GM23338 (cell line): Measurements from ENCODE around the gene GHRH. TPM values are rescaled to one million over a fixed set of nuclear protein-coding genes. Genes with fewer than 3 reads are reported as not detected.

Experiments
- ATAC-seq: fragments of 200-7000 bp; cut with Tn5 transposase; 3 replicates; pipeline ENCODE4 v1.9.1; 2020
- DNase-seq: peaks from one replicate; pipeline ENCODE4 v3.0.0-alpha.2; 2015; ENCODE audit warnings: low spot score
- H2AFZ ChIP-seq: fragments of 200-600 bp; sonication (generic); 2 replicates; pipeline ENCODE4 v1.8.0; 2016; ENCODE audit warnings: antibody characterized with exemption, mild to moderate bottlenecking, moderate library complexity
- H3F3A ChIP-seq: fragments of 200-600 bp; sonication (generic); replicated peaks from 2 replicates; pipeline ENCODE4 v1.8.0; 2017; ENCODE audit warnings: antibody characterized with exemption, mixed run types, low read depth
- H3K27ac ChIP-seq: fragments of 200-600 bp; sonication (generic); 2 replicates; pipeline ENCODE4 v1.6.1; 2016; ENCODE audit warnings: low read depth
- H3K27me3 ChIP-seq: fragments of 200-600 bp; sonication (generic); 2 replicates; pipeline ENCODE4 v1.8.0; 2016; ENCODE audit warnings: mild to moderate bottlenecking, mixed run types, moderate library complexity; ENCODE audit not compliant: insufficient read depth
- H3K36me3 ChIP-seq: fragments of 200-600 bp; sonication (generic); 2 replicates; pipeline ENCODE4 v1.8.0; 2016; ENCODE audit warnings: mild to moderate bottlenecking; ENCODE audit not compliant: insufficient read depth
- H3K4me1 ChIP-seq: fragments of 200-600 bp; sonication (generic); 2 replicates; pipeline ENCODE4 v1.8.0; 2016; ENCODE audit warnings: mild to moderate bottlenecking, moderate library complexity; ENCODE audit not compliant: insufficient read depth
- H3K4me2 ChIP-seq: fragments of 200-600 bp; sonication (generic); 2 replicates; pipeline ENCODE4 v1.7.1; 2017; ENCODE audit warnings: mixed run types
- H3K4me3 ChIP-seq: fragments of 200-600 bp; sonication (generic); 2 replicates; pipeline ENCODE4 v1.6.1; 2016; ENCODE audit warnings: mixed run types
- H3K79me2 ChIP-seq: fragments of 200-600 bp; sonication (generic); replicated peaks from 2 replicates; pipeline ENCODE4 v1.8.0; 2017; ENCODE audit warnings: mild to moderate bottlenecking; ENCODE audit not compliant: insufficient read depth
- H3K9me2 ChIP-seq: fragments of 200-600 bp; sonication (generic); 2 replicates; pipeline ENCODE4 v1.8.0; 2017; ENCODE audit not compliant: insufficient read depth
- H4K20me1 ChIP-seq: fragments of 200-600 bp; sonication (generic); replicated peaks from 2 replicates; pipeline ENCODE4 v1.8.0; 2017; ENCODE audit warnings: mild to moderate bottlenecking; ENCODE audit not compliant: insufficient read depth
- H3K27ac Mint-ChIP-seq: 2 replicates; pipeline ENCODE4 v1.8.0; 2020; ENCODE audit warnings: inconsistent platforms, mild to moderate bottlenecking, moderate library complexity, mixed read lengths
- H3K27me3 Mint-ChIP-seq: 3 replicates; pipeline ENCODE4 v1.8.0; 2022; ENCODE audit warnings: low read depth, mild to moderate bottlenecking, moderate library complexity, mixed read lengths, inconsistent platforms; ENCODE audit not compliant: insufficient read depth, poor library complexity
- H3K36me3 Mint-ChIP-seq: 3 replicates; pipeline ENCODE4 v1.8.0; 2021; ENCODE audit warnings: low read depth, mild to moderate bottlenecking, inconsistent platforms, moderate library complexity, mixed read lengths
- H3K4me1 Mint-ChIP-seq: 3 replicates; pipeline ENCODE4 v1.8.0; 2020; ENCODE audit warnings: mild to moderate bottlenecking, inconsistent platforms, mixed read lengths
- H3K4me3 Mint-ChIP-seq: 3 replicates; pipeline ENCODE4 v1.8.0; 2021; ENCODE audit warnings: moderate library complexity, mild to moderate bottlenecking, inconsistent platforms, mixed read lengths
- H3K9me3 Mint-ChIP-seq: 3 replicates; pipeline ENCODE4 v1.8.0; 2020; ENCODE audit warnings: moderate library complexity, mild to moderate bottlenecking, inconsistent platforms, mixed read lengths
- POLR2AphosphoS5 ChIP-seq: IDR thresholded peaks from 2 replicates; pipeline ENCODE4 v1.6.1; 2016; ENCODE audit warnings: antibody characterized with exemption, low read depth
- polyA plus RNA-seq: library from polyadenylated mRNA; unstranded; fragments of >200 nt; fragmentation: Nextera tagmentation; extraction: Ambion mirVana; gene quantifications from 2 replicates; pipeline ENCODE4 v1.2.1, GENCODE V29; 2016
- total RNA-seq: library from RNA; depleted of rRNA; stranded (reverse); fragments of >200 nt; shearing (Covaris generic); gene quantifications from 2 replicates; pipeline ENCODE4 v1.2.3, GENCODE V29; 2014
- TF ChIP-seq, protein P1 (sequence below): fragments of 250-450 bp; sonication (Bioruptor Pico); IDR thresholded peaks from 2 replicates; pipeline ENCODE4 v1.5.0; 2020; ENCODE audit warnings: mild to moderate bottlenecking, moderate library complexity
- TF ChIP-seq, protein P2 (sequence below): IDR thresholded peaks from 2 replicates; pipeline ENCODE4 v1.6.1; 2016; ENCODE audit warnings: antibody characterized with exemption
- TF ChIP-seq, protein P3 (sequence below): IDR thresholded peaks from one replicate; pipeline ENCODE4 v1.6.1; 2018; ENCODE audit warnings: antibody characterized with exemption; ENCODE audit not compliant: unreplicated experiment

GHRH gene
- total and polyA plus RNA-seq, 2 experiments from 2014 or later = 0.40 TPM; not detected in 1

DNA sequence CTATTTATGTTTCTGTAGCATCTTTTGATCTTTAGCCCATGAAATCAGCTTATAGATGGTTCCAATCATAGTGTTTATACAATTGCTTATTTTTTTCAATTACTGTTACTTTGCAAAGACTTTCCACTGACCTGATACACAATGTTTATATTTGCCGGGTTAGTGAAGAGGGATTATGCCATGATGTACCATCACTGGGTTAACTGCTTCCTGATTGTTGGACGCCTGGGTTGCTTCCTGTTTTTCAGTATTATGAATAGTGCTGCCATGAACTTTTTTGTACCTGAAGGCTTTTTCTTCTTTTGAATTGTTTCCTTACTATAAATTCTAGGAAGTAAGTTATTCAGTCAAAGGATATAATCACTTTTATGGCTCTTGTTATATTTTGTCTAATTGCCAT is 34.8 kb upstream of the GHRH start:
- Mint-ChIP-seq H3K4me1 (peaks cover 13% of the 10 kb centered on the region), H3K4me3 (no peak overlapping the region), H3K36me3 (peaks cover 45% of the 10 kb centered on the region), H3K27me3 (no peaks in the 10 kb centered on the region), H3K9me3 (peaks cover 13% of the 10 kb centered on the region), H3K27ac (no peak overlapping the region)
- no peak overlapping the region for H3K27ac ChIP-seq
- no peak overlapping the region for H3K4me2 ChIP-seq
- TF ChIP-seq, protein P1, sequence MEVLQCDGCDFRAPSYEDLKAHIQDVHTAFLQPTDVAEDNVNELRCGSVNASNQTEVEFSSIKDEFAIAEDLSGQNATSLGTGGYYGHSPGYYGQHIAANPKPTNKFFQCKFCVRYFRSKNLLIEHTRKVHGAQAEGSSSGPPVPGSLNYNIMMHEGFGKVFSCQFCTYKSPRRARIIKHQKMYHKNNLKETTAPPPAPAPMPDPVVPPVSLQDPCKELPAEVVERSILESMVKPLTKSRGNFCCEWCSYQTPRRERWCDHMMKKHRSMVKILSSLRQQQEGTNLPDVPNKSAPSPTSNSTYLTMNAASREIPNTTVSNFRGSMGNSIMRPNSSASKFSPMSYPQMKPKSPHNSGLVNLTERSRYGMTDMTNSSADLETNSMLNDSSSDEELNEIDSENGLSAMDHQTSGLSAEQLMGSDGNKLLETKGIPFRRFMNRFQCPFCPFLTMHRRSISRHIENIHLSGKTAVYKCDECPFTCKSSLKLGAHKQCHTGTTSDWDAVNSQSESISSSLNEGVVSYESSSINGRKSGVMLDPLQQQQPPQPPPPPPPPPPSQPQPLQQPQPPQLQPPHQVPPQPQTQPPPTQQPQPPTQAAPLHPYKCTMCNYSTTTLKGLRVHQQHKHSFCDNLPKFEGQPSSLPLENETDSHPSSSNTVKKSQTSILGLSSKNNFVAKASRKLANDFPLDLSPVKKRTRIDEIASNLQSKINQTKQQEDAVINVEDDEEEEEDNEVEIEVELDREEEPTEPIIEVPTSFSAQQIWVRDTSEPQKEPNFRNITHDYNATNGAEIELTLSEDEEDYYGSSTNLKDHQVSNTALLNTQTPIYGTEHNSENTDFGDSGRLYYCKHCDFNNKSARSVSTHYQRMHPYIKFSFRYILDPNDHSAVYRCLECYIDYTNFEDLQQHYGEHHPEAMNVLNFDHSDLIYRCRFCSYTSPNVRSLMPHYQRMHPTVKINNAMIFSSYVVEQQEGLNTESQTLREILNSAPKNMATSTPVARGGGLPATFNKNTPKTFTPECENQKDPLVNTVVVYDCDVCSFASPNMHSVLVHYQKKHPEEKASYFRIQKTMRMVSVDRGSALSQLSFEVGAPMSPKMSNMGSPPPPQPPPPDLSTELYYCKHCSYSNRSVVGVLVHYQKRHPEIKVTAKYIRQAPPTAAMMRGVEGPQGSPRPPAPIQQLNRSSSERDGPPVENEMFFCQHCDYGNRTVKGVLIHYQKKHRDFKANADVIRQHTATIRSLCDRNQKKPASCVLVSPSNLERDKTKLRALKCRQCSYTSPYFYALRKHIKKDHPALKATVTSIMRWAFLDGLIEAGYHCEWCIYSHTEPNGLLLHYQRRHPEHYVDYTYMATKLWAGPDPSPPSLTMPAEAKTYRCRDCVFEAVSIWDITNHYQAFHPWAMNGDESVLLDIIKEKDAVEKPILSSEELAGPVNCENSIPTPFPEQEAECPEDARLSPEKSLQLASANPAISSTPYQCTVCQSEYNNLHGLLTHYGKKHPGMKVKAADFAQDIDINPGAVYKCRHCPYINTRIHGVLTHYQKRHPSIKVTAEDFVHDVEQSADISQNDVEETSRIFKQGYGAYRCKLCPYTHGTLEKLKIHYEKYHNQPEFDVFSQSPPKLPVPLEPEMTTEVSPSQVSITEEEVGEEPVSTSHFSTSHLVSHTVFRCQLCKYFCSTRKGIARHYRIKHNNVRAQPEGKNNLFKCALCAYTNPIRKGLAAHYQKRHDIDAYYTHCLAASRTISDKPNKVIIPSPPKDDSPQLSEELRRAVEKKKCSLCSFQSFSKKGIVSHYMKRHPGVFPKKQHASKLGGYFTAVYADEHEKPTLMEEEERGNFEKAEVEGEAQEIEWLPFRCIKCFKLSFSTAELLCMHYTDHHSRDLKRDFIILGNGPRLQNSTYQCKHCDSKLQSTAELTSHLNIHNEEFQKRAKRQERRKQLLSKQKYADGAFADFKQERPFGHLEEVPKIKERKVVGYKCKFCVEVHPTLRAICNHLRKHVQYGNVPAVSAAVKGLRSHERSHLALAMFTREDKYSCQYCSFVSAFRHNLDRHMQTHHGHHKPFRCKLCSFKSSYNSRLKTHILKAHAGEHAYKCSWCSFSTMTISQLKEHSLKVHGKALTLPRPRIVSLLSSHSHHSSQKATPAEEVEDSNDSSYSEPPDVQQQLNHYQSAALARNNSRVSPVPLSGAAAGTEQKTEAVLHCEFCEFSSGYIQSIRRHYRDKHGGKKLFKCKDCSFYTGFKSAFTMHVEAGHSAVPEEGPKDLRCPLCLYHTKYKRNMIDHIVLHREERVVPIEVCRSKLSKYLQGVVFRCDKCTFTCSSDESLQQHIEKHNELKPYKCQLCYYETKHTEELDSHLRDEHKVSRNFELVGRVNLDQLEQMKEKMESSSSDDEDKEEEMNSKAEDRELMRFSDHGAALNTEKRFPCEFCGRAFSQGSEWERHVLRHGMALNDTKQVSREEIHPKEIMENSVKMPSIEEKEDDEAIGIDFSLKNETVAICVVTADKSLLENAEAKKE (CRISPR knock-in tag) = no peak
- TF ChIP-seq POLR2AphosphoS5 = no peak
- TF ChIP-seq, protein P2, sequence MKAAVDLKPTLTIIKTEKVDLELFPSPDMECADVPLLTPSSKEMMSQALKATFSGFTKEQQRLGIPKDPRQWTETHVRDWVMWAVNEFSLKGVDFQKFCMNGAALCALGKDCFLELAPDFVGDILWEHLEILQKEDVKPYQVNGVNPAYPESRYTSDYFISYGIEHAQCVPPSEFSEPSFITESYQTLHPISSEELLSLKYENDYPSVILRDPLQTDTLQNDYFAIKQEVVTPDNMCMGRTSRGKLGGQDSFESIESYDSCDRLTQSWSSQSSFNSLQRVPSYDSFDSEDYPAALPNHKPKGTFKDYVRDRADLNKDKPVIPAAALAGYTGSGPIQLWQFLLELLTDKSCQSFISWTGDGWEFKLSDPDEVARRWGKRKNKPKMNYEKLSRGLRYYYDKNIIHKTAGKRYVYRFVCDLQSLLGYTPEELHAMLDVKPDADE = no peak
- TF ChIP-seq, protein P3, sequence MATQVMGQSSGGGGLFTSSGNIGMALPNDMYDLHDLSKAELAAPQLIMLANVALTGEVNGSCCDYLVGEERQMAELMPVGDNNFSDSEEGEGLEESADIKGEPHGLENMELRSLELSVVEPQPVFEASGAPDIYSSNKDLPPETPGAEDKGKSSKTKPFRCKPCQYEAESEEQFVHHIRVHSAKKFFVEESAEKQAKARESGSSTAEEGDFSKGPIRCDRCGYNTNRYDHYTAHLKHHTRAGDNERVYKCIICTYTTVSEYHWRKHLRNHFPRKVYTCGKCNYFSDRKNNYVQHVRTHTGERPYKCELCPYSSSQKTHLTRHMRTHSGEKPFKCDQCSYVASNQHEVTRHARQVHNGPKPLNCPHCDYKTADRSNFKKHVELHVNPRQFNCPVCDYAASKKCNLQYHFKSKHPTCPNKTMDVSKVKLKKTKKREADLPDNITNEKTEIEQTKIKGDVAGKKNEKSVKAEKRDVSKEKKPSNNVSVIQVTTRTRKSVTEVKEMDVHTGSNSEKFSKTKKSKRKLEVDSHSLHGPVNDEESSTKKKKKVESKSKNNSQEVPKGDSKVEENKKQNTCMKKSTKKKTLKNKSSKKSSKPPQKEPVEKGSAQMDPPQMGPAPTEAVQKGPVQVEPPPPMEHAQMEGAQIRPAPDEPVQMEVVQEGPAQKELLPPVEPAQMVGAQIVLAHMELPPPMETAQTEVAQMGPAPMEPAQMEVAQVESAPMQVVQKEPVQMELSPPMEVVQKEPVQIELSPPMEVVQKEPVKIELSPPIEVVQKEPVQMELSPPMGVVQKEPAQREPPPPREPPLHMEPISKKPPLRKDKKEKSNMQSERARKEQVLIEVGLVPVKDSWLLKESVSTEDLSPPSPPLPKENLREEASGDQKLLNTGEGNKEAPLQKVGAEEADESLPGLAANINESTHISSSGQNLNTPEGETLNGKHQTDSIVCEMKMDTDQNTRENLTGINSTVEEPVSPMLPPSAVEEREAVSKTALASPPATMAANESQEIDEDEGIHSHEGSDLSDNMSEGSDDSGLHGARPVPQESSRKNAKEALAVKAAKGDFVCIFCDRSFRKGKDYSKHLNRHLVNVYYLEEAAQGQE = no peak
- 0 out of 2 replicates have a peak, but pooled peaks cover 7% of the 10 kb centered on the region for H3F3A ChIP-seq
- no peaks in the 10 kb centered on the region for H3K27me3 ChIP-seq
- DNase-seq (no peak), ATAC-seq (no peak)
- H3K79me2 ChIP-seq = peaks cover 61% of the 10 kb centered on the region
- H3K4me1 ChIP-seq = peaks cover 7% of the 10 kb centered on the region; the same call in 1 of the 2 replicates
- peaks cover 7% of the 10 kb centered on the region; the same call in 1 of the 2 replicates for H4K20me1 ChIP-seq
- no peak overlapping the region for H3K4me3 ChIP-seq
- no peak overlapping the region for H2AFZ ChIP-seq
- H3K36me3 ChIP-seq = peaks cover 7% of the 10 kb centered on the region; the same call in 1 of the 2 replicates
- peaks cover under 1% of the 10 kb centered on the region; the same call in 1 of the 2 replicates for H3K9me2 ChIP-seq
